ES-I3 (cell line): ENCODE data around the gene ESR2.
"Not testable (repeated sequence)": the region's sequence is repeated elsewhere in the genome, so short reads cannot be mapped to it uniquely, and the experiment has no call there.

Experiments
- H3K36me3 ChIP-seq: 2 replicates; pipeline ENCODE4 v1.6.1; 2013; ENCODE audit warnings: mild to moderate bottlenecking, low read length, control low read depth, moderate library complexity; ENCODE audit not compliant: insufficient read depth
- H3K4me1 ChIP-seq: 2 replicates; pipeline ENCODE4 v1.6.1; 2013; ENCODE audit warnings: mild to moderate bottlenecking, control low read depth, low read length; ENCODE audit not compliant: insufficient read depth
- H3K9ac ChIP-seq: 2 replicates; pipeline ENCODE4 v1.6.1; 2013; ENCODE audit warnings: low read depth, mild to moderate bottlenecking, low read length, moderate library complexity
- H3K9me3 ChIP-seq: 2 replicates; pipeline ENCODE4 v1.6.1; 2013; ENCODE audit warnings: mild to moderate bottlenecking, low read length, moderate library complexity; ENCODE audit not compliant: control insufficient read depth, insufficient read depth

ESR2 gene

DNA sequence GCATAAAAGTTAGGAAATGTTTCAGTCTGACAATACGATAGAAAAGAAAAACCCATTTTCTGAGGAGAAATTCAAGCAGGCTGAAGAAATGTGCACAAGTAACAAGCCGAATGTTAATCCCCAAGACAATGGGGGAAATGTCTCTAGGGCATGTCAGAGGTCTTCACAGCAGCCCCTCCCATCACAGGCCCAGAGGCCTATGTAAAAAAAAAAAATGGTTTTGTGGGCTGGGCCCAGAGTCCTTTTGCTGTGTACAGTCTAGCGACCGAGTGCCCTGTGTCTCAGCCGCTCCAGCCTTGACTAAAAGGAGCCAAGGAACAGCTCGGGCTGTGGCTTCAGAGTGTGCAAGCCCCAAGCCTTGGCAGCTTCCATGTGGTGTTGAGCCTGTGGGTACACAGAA is 250.9 kb downstream of the ESR2 start:
- not testable (repeated sequence) for H3K9ac ChIP-seq, H3K9me3 ChIP-seq, H3K4me1 ChIP-seq, H3K36me3 ChIP-seq

DNA sequence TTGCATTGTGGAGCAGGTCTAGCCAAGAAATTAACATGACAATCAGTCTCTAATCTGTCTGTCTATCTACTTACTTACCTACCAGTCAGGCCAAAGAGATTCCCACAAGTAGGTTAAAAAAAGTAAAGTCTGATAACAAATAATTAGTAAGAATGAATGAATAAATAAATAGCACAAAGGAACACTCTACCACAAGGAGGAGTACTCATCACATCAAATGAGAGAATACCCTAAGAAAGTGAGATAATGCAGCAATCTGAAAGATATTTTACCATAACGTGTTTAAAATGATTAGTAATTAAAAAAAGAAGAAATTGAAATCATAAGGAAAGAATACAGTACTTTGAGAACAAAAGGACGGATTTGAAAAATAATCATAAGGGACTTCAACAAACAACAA is 254.1 kb downstream of the ESR2 start:
- Histone ChIP-seq H3K36me3 (no peaks in the 10 kb centered on the region), H3K4me1 (no peaks in the 10 kb centered on the region), H3K9me3 (peaks cover 6% of the 10 kb centered on the region; the same call in 1 of the 2 replicates), H3K9ac (no peak overlapping the region)

DNA sequence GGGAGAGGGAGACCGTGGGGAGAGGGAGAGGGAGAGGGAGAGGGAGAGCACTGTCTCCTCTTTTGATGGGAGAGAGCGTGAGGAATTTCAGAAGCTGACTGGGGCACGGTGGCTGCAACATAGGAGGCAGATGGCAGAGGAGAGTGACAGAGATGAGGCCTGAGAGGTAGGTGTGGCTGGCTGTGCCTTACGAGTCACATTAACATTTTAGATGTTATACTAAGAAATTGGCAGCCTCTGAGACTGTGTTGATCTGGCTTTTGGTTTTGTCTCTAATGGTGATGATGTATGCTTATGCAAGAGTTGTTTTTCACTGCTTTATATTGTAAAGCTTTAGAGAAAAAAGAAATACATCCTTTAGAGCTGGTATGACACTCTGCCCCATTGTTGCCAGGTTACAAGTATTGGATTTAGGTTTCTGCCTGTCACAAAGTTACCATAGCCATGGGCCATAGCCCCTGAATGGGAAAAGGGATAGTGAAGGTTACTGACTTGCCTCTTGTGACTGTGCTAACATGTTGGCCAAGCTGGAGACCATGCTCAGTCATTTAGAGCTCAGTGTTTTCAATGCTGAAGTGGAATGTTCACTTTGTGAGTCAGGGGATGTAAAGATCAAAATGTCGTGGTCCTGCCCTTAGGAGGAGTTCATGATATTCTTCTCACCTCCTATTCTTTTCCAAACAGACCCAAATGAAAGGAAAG is 255.2 kb downstream of the ESR2 start:
- Histone ChIP-seq H3K9ac (no peak overlapping the region), H3K36me3 (no peaks in the 10 kb centered on the region), H3K9me3 (peaks cover 6% of the 10 kb centered on the region; the same call in 1 of the 2 replicates), H3K4me1 (no peaks in the 10 kb centered on the region)

DNA sequence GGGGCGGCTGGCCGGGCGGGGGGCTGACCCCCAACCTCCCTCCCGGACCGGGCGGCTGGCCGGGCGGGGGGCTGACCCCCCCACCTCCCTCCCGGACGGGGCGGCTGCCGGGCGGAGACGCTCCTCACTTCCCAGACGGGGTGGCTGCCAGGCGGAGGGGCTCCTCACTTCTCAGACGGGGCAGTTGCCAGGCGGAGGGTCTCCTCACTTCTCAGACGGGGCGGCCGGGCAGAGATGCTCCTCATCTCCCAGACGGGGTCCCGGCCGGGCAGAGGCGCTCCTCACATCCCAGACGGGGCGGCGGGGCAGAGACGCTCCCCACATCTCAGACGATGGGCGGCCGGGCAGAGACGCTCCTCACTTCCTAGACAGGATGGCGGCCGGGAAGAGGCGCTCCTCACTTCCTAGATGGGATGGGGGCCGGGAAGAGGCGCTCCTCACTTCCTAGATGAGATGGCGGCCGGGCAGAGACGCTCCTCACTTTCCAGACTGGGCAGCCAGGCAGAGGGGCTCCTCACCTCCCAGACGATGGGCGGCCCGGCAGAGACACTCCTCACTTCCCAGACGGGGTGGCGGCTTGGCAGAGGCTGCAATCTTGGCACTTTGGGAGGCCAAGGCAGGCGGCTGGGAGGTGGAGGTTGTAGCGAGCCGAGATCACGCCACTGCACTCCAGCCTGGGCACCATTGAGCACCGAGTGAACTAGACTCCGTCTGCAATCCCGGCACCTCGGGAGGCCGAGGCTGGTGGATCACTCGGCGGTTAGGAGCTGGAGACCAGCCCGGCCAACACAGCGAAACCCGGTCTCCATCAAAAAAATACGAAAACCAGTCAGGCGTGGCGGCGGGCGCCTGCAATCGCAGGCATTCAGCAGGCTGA is 256.1 kb downstream of the ESR2 start:
- H3K4me1 ChIP-seq, H3K9me3 ChIP-seq, H3K9ac ChIP-seq, H3K36me3 ChIP-seq: not testable (repeated sequence)

DNA sequence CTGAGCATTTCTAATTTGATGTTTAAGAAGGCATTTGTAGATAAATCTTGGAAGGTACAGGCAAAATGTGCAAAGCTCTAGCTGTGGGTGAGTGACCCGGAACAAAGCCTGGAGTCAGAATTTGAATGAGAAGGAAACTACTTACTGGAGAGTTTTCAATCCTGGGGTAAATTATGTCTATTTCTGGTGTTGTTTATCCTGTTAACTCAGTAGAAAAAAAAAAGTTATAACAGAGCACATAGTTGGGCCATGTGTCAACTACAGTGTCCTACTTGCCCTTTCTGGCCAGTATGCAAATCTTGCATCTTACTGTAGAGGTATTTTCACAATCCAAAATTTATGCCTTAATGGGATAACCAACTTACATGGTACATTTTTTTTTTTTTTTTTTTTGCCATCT is 259.0 kb downstream of the ESR2 start:
- H3K9ac ChIP-seq: no peak overlapping the region
- H3K36me3 ChIP-seq: no peaks in the 10 kb centered on the region; the same call in 1 of the 2 replicates
- H3K9me3 ChIP-seq: 0 out of 2 replicates have a peak, but pooled peaks cover 6% of the 10 kb centered on the region
- no peaks in the 10 kb centered on the region for H3K4me1 ChIP-seq
